ENCODE data around the gene CHD9. TPM values are rescaled to one million over a fixed set of nuclear protein-coding genes. Genes with fewer than 3 reads are reported as not detected.

CHD9 gene
- total RNA-seq, 1 experiment from 2014 or later = 25.4 TPM

DNA sequence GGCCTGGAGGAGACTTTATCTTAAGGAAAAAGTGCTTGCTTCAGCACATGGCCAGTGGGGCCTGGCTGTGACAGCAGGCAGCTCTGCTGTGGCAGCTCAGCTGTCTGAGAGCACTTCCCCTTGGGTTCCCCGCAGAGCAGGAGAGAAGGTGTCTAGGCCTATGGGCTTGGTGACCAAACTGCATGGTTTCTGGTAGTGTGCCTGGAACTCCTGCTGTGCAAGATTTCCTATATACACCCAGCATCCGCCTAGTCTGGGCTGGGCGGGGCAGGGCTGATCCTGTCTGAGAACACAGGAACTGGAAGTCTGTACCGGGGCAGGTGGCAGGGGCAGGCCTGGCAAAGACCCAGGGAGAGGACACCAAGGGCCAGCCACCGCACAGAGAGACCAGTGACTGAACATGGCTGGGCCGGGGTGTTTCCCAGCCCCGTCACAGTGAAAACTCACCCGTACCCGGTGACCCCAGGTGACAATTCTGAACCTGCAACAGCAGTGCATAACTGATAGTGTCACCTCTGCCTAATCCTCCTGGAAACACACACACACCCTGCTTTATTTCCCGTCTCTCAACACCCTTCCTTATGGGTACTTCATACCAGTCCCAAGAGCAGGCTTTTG is 39.3 kb downstream of the CHD9 start:
- in situ Hi-C loops (cut with HindIII; ENCODE audit: low pct_unique_long_range_greater_than_20kb, low sequenced_read_pairs) = no loop called here
- POLR2A ChIA-PET = no interaction called here
- no TSS peak for BruUV-seq (replicated peaks)
- Histone ChIP-seq H3K36me3 (ENCODE audit: control insufficient read depth, insufficient read depth, low read length) (no peaks in the 10 kb centered on the region), H3K4me3 (ENCODE audit: low read depth in 2 of 2, low read length in 2 of 2) (no peak overlapping the region), H3K27me3 (ENCODE audit: control insufficient read depth, insufficient read depth, low read length) (no peaks in the 10 kb centered on the region), H3K4me1 (ENCODE audit: control insufficient read depth, insufficient read depth, low read length) (peaks cover 9% of the 10 kb centered on the region), H3K27ac (ENCODE audit: low read length) (peak overlapping the region; percentile 9; the same call in 1 of the 2 replicates), H3K9me3 (ENCODE audit: control insufficient read depth, insufficient read depth, low read depth, low read length) (no peaks in the 10 kb centered on the region)
- DNase-seq (ENCODE audit: low read depth, low spot score) (no peak), ATAC-seq (peak; percentile 54)
- CTCF ChIA-PET = no interaction called here
- no peak for TF ChIP-seq TCF7L2 (IDR thresholded peaks at IDR 0.05; ENCODE audit: low read depth, low read length)
- TF ChIP-seq SIN3A (IDR thresholded peaks at IDR 0.05; ENCODE audit: borderline replicate concordance, insufficient read depth, low read depth, low read length) = no peak
- TF ChIP-seq, protein P1, sequence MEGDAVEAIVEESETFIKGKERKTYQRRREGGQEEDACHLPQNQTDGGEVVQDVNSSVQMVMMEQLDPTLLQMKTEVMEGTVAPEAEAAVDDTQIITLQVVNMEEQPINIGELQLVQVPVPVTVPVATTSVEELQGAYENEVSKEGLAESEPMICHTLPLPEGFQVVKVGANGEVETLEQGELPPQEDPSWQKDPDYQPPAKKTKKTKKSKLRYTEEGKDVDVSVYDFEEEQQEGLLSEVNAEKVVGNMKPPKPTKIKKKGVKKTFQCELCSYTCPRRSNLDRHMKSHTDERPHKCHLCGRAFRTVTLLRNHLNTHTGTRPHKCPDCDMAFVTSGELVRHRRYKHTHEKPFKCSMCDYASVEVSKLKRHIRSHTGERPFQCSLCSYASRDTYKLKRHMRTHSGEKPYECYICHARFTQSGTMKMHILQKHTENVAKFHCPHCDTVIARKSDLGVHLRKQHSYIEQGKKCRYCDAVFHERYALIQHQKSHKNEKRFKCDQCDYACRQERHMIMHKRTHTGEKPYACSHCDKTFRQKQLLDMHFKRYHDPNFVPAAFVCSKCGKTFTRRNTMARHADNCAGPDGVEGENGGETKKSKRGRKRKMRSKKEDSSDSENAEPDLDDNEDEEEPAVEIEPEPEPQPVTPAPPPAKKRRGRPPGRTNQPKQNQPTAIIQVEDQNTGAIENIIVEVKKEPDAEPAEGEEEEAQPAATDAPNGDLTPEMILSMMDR (IDR thresholded peaks at IDR 0.05) = no peak
- TF ChIP-seq, protein P2, sequence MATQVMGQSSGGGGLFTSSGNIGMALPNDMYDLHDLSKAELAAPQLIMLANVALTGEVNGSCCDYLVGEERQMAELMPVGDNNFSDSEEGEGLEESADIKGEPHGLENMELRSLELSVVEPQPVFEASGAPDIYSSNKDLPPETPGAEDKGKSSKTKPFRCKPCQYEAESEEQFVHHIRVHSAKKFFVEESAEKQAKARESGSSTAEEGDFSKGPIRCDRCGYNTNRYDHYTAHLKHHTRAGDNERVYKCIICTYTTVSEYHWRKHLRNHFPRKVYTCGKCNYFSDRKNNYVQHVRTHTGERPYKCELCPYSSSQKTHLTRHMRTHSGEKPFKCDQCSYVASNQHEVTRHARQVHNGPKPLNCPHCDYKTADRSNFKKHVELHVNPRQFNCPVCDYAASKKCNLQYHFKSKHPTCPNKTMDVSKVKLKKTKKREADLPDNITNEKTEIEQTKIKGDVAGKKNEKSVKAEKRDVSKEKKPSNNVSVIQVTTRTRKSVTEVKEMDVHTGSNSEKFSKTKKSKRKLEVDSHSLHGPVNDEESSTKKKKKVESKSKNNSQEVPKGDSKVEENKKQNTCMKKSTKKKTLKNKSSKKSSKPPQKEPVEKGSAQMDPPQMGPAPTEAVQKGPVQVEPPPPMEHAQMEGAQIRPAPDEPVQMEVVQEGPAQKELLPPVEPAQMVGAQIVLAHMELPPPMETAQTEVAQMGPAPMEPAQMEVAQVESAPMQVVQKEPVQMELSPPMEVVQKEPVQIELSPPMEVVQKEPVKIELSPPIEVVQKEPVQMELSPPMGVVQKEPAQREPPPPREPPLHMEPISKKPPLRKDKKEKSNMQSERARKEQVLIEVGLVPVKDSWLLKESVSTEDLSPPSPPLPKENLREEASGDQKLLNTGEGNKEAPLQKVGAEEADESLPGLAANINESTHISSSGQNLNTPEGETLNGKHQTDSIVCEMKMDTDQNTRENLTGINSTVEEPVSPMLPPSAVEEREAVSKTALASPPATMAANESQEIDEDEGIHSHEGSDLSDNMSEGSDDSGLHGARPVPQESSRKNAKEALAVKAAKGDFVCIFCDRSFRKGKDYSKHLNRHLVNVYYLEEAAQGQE (IDR thresholded peaks at IDR 0.05; ENCODE audit: insufficient read depth in 1 of 2, low read depth in 2 of 2, low read length in 1 of 2) = no peak
- TF ChIP-seq POLR2AphosphoS5 (IDR thresholded peaks at IDR 0.05; ENCODE audit: low read depth, low read length) = no peak
- intact Hi-C loops (cut with micrococcal nuclease; ENCODE audit: unreplicated experiment) = no loop called here

- DNase-seq (ENCODE audit: low read depth, low spot score) = no peak
- TF ChIP-seq, protein P1 (IDR thresholded peaks at IDR 0.05) = no peak
- TF ChIP-seq POLR2AphosphoS5 (IDR thresholded peaks at IDR 0.05; ENCODE audit: low read depth, low read length) = no peak
- TF ChIP-seq, protein P2 (IDR thresholded peaks at IDR 0.05; ENCODE audit: insufficient read depth in 1 of 2, low read depth in 2 of 2, low read length in 1 of 2) = no peak
- no peak for TF ChIP-seq TCF7L2 (IDR thresholded peaks at IDR 0.05; ENCODE audit: low read depth, low read length)
- TF ChIP-seq SIN3A (IDR thresholded peaks at IDR 0.05; ENCODE audit: borderline replicate concordance, insufficient read depth, low read depth, low read length) = no peak
- BruUV-seq (replicated peaks) = no TSS peak
- no peaks in the 10 kb centered on the region for H3K9me3 ChIP-seq (ENCODE audit: control insufficient read depth, insufficient read depth, low read depth, low read length)
- intact Hi-C loops (cut with micrococcal nuclease; ENCODE audit: unreplicated experiment) = no loop called here
- H3K4me1 ChIP-seq (ENCODE audit: control insufficient read depth, insufficient read depth, low read length) = peaks cover 22% of the 10 kb centered on the region
- no peak for ATAC-seq
- H3K36me3 ChIP-seq (ENCODE audit: control insufficient read depth, insufficient read depth, low read length) = no peaks in the 10 kb centered on the region
- ChIA-PET POLR2A (no interaction called here), CTCF (no interaction called here)
- no peak overlapping the region for H3K4me3 ChIP-seq (ENCODE audit: low read depth in 2 of 2, low read length in 2 of 2)
- H3K27me3 ChIP-seq (ENCODE audit: control insufficient read depth, insufficient read depth, low read length) = no peaks in the 10 kb centered on the region
- no peak overlapping the region for H3K27ac ChIP-seq (ENCODE audit: low read length)
- in situ Hi-C loops (cut with HindIII; ENCODE audit: low pct_unique_long_range_greater_than_20kb, low sequenced_read_pairs) = no loop called here
These were observed 42.4 kb downstream of the CHD9 start for GRCh38 chr16:53097190-53097589.
